ENCODE results near the gene NPHP1. TPM values are rescaled to one million over a fixed set of nuclear protein-coding genes. Genes with fewer than 3 reads are reported as not detected.
"Not testable (repeated sequence)": the region's sequence is repeated elsewhere in the genome, so short reads cannot be mapped to it uniquely, and the experiment has no call there.

Gene NPHP1
- polyA plus RNA-seq, 3 donors, result 0.51 TPM; not detected in 2

DNA sequence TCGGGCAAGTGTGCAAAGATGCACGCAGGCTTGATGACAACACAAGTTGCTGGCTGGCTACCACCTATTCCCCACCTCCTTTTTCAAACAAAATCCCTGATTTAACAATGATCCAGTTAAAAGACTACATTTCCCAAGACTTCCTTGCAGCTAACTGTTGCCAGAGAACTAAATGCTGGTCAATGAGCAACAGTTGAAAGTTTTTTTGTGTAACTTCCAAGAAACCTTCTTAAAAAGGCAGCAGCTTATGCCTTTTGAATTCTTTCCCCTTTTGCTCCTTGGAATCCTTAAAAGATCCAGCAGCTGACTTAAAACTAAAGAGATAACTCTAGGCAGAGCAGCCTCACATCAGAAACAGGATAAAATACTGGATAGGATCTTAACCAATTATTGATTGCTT lies 38.5 kb downstream of the NPHP1 start:
- Histone ChIP-seq H3K4me3 (replicated peaks in 1 of 3; ENCODE audit: low read depth in 2 of 3, low read length in 3 of 3) (no peak overlapping the region), H3K36me3 (replicated peaks in 1 of 2; ENCODE audit: control insufficient read depth in 1 of 2, insufficient read depth in 2 of 2, low read length in 2 of 2) (no peaks in the 10 kb centered on the region), H3K9me3 (replicated peaks in 1 of 2; ENCODE audit: control insufficient read depth in 1 of 2, insufficient read depth in 1 of 2, low read length in 2 of 2) (no peaks in the 10 kb centered on the region), H3K4me2 (replicated peaks; ENCODE audit: extremely low read depth, low read length, poor library complexity, severe bottlenecking) (no peak overlapping the region), H3K4me1 (ENCODE audit: control insufficient read depth in 1 of 2, insufficient read depth in 2 of 2, low read length in 2 of 2) (peaks cover 0 to 3% of the 10 kb centered on the region in 2 donors), H3K79me2 (ENCODE audit: insufficient read depth, low read length) (no peaks in the 10 kb centered on the region), H3K27me3 (ENCODE audit: control insufficient read depth in 2 of 2, insufficient read depth in 2 of 2, low read length in 2 of 2) (no peaks in the 10 kb centered on the region), H4K20me1 (ENCODE audit: insufficient read depth, low read length) (no peaks in the 10 kb centered on the region), H3K9ac (ENCODE audit: insufficient read depth, low read length, poor library complexity, severe bottlenecking) (no peak overlapping the region), H2AFZ (ENCODE audit: insufficient read depth, low read depth, low read length, poor library complexity, severe bottlenecking) (no peak overlapping the region), H3K27ac (ENCODE audit: low read depth in 1 of 2, low read length in 2 of 2) (no peak overlapping the region)
- TF ChIP-seq, protein P1, sequence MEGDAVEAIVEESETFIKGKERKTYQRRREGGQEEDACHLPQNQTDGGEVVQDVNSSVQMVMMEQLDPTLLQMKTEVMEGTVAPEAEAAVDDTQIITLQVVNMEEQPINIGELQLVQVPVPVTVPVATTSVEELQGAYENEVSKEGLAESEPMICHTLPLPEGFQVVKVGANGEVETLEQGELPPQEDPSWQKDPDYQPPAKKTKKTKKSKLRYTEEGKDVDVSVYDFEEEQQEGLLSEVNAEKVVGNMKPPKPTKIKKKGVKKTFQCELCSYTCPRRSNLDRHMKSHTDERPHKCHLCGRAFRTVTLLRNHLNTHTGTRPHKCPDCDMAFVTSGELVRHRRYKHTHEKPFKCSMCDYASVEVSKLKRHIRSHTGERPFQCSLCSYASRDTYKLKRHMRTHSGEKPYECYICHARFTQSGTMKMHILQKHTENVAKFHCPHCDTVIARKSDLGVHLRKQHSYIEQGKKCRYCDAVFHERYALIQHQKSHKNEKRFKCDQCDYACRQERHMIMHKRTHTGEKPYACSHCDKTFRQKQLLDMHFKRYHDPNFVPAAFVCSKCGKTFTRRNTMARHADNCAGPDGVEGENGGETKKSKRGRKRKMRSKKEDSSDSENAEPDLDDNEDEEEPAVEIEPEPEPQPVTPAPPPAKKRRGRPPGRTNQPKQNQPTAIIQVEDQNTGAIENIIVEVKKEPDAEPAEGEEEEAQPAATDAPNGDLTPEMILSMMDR (IDR thresholded peaks at IDR 0.05), result no peak
- Mint-ChIP-seq H3K36me3 (no peaks in the 10 kb centered on the region), H3K27me3 (ENCODE audit: low read depth in 3 of 3) (peaks cover 0 to 2% (median 0%) of the 10 kb centered on the region in 3 donors), H3K9me3 (peaks cover 0 to 2% (median 0%) of the 10 kb centered on the region in 7 donors), H3K4me1 (peaks cover 3% of the 10 kb centered on the region), H3K27ac (no peak overlapping the region), H3K4me3 (no peak overlapping the region)
- intact Hi-C loops (cut with micrococcal nuclease), result no loop called here
- 100% methylated on average over 1 of the region's 2 CpGs for whole genome bisulfite sequencing (ENCODE audit: insufficient coverage)
- no peak for DNase-seq

DNA sequence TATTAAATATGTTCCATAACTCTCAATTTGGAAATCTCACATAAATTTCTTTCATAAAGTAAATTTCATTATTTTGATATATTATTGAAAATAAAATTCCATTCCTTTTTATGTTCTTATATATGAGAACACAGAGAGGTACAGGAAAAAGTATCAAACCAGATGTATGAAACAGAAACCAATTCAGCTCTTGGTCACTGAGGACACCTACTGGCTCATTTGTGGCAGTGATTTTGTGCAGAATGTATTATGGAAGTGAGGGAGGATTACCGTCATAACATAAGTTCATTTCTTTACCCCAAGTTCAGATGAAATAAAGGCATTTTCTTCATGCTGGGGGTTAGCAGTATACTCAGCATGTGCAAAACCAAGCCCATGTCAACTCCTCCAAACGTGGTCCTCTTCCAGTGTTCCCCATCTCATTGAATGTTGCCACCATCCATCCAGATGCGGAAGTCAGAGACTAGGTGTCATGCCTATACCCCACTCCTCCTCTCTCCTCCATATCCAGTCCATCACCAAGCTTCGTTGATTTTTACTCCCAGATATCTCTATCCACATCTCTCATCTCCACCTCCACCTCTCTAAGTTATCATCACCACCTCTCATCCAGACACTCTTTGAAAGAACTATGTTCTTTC lies 47.5 kb downstream of the NPHP1 start:
- peaks cover 0 to 2% (median 2%) of the 10 kb centered on the region in 3 donors for H3K27me3 Mint-ChIP-seq (ENCODE audit: low read depth in 3 of 3)
- H3K27ac Mint-ChIP-seq, result no peak overlapping the region
- H3K9me3 Mint-ChIP-seq, result peaks cover 4 to 18% (median 12%) of the 10 kb centered on the region in 7 donors
- H3K79me2 ChIP-seq (ENCODE audit: insufficient read depth, low read length), result no peaks in the 10 kb centered on the region
- DNase-seq, result peak in 2 of 3 donors; percentile 15 to 22
- no peak overlapping the region for H3K27ac ChIP-seq (ENCODE audit: low read depth in 1 of 2, low read length in 2 of 2)
- WGBS (ENCODE audit: insufficient coverage), result 38% methylated on average over 3 of the region's 4 CpGs
- no peaks in the 10 kb centered on the region for H3K36me3 ChIP-seq (replicated peaks in 1 of 2; ENCODE audit: control insufficient read depth in 1 of 2, insufficient read depth in 2 of 2, low read length in 2 of 2)
- no peaks in the 10 kb centered on the region for H4K20me1 ChIP-seq (ENCODE audit: insufficient read depth, low read length)
- H3K4me3 Mint-ChIP-seq, result no peak overlapping the region
- intact Hi-C loops (cut with micrococcal nuclease), result no loop called here
- H3K4me1 ChIP-seq (ENCODE audit: control insufficient read depth in 1 of 2, insufficient read depth in 2 of 2, low read length in 2 of 2), result no peaks in the 10 kb centered on the region
- H3K4me3 ChIP-seq (replicated peaks in 1 of 3; ENCODE audit: low read depth in 2 of 3, low read length in 3 of 3), result no peak overlapping the region
- no peak overlapping the region for H2AFZ ChIP-seq (ENCODE audit: insufficient read depth, low read depth, low read length, poor library complexity, severe bottlenecking)
- H3K36me3 Mint-ChIP-seq, result no peaks in the 10 kb centered on the region
- H3K9ac ChIP-seq (ENCODE audit: insufficient read depth, low read length, poor library complexity, severe bottlenecking), result no peak overlapping the region
- no peaks in the 10 kb centered on the region for H3K27me3 ChIP-seq (ENCODE audit: control insufficient read depth in 2 of 2, insufficient read depth in 2 of 2, low read length in 2 of 2)
- H3K4me2 ChIP-seq (replicated peaks; ENCODE audit: extremely low read depth, low read length, poor library complexity, severe bottlenecking), result no peak overlapping the region
- H3K9me3 ChIP-seq (replicated peaks in 1 of 2; ENCODE audit: control insufficient read depth in 1 of 2, insufficient read depth in 1 of 2, low read length in 2 of 2), result no peaks in the 10 kb centered on the region
- TF ChIP-seq, protein P1 (IDR thresholded peaks at IDR 0.05), result peak; percentile 69
- H3K4me1 Mint-ChIP-seq, result peaks cover 4% of the 10 kb centered on the region

DNA sequence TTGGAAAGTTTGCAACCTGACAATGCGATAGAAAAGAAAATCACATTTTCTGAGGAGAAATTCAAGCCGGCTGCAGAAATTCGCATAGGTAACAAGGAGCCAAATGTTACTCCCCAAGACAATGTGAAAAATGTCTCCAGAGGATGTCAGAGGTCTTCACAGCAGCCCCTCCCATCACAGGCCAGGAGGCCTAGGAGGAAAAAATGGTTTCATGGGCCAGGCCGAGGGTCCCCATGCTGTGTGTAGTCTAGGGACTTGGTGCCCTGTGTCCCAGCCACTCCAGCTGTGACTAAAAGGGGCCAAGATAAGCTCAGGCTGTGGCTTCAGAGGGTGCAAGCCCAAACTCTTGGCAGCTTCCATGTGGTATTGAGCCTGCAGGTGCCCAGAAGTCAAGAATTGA lies 50.0 kb downstream of the NPHP1 start:
- H2AFZ ChIP-seq (ENCODE audit: insufficient read depth, low read depth, low read length, poor library complexity, severe bottlenecking); H3K27ac Mint-ChIP-seq; H3K27ac ChIP-seq (ENCODE audit: low read depth in 1 of 2, low read length in 2 of 2); H3K9ac ChIP-seq (ENCODE audit: insufficient read depth, low read length, poor library complexity, severe bottlenecking); DNase-seq; H3K4me1 ChIP-seq (ENCODE audit: control insufficient read depth in 1 of 2, insufficient read depth in 2 of 2, low read length in 2 of 2); H4K20me1 ChIP-seq (ENCODE audit: insufficient read depth, low read length); H3K27me3 ChIP-seq (ENCODE audit: control insufficient read depth in 2 of 2, insufficient read depth in 2 of 2, low read length in 2 of 2); H3K4me3 ChIP-seq (replicated peaks in 1 of 3; ENCODE audit: low read depth in 2 of 3, low read length in 3 of 3); H3K9me3 ChIP-seq (replicated peaks in 1 of 2; ENCODE audit: control insufficient read depth in 1 of 2, insufficient read depth in 1 of 2, low read length in 2 of 2); H3K4me3 Mint-ChIP-seq; H3K27me3 Mint-ChIP-seq (ENCODE audit: low read depth in 3 of 3); H3K4me1 Mint-ChIP-seq; H3K79me2 ChIP-seq (ENCODE audit: insufficient read depth, low read length); H3K36me3 Mint-ChIP-seq; intact Hi-C loops (cut with micrococcal nuclease); H3K4me2 ChIP-seq (replicated peaks; ENCODE audit: extremely low read depth, low read length, poor library complexity, severe bottlenecking); H3K36me3 ChIP-seq (replicated peaks in 1 of 2; ENCODE audit: control insufficient read depth in 1 of 2, insufficient read depth in 2 of 2, low read length in 2 of 2): not testable (repeated sequence)
- H3K9me3 Mint-ChIP-seq, result peaks cover 4 to 21% (median 12%) of the 10 kb centered on the region in 7 donors
- WGBS (ENCODE audit: insufficient coverage), result 100% methylated on average over 4 of the region's 4 CpGs
